ENCODE results near the gene UNKL.

UNKL gene

DNA sequence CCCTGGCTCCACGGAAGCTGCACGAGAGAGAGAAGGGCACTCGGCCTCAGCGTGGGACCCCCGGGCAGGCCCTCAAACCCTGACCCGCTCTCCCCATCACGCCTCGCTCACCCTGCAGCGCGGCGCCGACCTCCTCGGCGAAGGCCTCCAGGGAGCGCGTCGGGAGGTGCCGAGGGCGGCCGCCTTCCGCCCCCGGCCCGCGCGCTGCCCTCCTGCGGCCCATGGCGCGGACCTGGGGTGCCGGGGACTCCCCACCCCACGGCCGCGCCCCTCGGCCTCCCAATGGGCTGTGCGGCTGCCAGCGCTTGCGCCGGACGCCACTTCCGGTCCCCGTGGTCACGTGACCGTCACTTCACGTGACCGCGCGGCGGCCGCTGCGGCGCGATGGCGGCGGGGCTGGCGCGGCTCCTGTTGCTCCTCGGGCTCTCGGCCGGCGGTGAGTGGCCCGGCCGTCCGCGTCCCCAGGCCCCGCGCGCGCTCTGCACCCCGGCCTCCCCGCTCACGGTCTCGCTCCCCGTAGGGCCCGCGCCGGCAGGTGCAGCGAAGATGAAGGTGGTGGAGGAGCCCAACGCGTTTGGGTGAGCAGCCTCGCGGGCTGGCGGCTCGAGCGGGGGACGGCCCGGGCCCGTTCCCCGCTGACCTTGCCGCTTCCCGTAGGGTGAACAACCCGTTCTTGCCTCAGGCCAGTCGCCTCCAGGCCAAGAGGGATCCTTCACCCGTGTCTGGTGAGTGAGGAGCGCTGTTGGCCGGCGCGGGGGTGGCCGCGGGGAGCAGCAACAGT is 62.7 kb downstream of the UNKL start, which contains the start of the genes GNPTG and TSR3:
Gene GNPTG (plus strand): TSS at position 350 of the 781 bp plus-strand sequence. CDS start 35 bp downstream, at position 385.
Gene TSR3 (minus strand): TSS at position 297 of the 781 bp plus-strand sequence. CDS start 74 bp downstream, at position 223.
- peak; percentile 63 to 68 for DNase-seq (ENCODE audit: low read depth in 2 of 2)

DNA sequence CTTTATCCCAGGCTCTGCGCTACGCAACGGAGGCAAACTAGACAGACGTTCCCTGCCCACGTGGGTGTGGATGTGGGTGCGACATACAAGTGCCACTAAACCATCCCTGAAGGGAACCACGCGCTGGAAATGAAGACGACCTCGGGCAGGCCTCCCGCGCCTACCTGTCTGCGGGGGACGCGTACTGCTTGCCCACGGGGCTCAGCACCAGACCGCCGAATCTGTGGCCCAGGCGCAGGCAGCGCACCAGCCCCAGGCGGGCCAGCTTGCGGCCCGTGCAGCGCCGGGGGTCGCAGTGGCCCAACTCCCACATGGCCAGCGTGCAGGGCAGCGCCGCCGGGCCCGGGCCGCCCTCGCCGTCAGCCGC is 63.3 kb downstream of the UNKL start:
- no peak for DNase-seq (ENCODE audit: low read depth in 2 of 2)

DNA sequence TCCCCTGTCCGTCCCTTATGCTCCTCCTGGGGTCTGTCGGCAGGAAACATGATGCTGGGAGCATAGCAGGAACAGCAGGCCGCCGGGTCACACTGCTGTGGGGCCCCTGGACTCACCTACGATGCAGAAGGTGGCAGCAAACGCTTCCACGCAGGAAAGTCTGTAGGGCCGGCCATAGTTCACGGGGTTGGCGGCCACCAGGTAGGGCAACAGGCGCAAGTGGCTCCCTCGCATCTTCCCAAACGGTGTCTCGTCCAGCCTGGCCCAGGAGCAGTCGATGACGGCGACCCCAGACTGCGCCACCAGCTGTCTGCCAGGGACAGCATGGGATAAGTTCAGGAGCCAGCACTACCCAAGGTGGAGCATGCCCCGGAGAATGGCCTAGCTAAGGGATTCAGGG is 63.8 kb downstream of the UNKL start:
- DNase-seq (ENCODE audit: low read depth in 2 of 2) = no peak

DNA sequence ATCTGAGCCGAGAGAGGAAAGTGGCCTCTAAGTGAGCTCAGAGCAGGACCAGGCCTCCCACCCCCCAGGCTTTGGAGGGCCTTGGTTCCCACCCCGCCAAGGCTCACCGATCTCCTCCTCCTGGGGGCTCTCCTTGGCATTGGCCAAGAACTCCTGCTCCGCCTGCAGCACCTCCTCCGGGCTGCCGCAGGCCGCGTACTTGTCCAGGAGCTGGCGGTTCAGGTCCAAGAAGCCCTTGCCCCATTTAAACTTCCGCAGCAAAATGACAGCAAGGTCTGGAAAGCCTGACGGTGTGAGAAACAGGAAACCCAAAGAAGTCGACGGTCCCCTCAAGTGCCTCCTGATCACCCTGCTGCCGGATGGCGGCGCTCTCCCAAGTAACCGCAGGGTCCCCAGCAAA is 64.6 kb downstream of the UNKL start:
- DNase-seq (ENCODE audit: low read depth in 2 of 2) = no peak

DNA sequence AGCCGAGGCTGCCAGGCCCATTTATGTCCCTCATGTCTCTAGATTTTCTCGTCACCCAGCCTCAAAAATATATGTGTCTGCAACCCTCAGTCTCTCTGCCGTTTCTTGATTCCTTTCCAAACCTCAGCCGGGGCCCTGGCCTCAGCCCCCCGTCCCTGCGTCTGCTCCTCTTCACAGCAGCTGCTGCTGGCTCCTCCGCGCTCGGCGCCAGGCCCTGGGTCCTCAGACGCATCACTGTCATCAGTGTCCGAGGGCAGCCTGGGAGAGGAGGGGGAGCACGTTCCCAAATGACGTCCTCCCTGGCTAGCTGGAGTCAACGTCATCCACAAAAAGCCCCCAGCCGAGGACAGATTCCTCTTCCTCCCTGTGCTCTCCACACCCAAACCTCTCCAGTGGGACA is 65.2 kb downstream of the UNKL start:
- DNase-seq (ENCODE audit: low read depth in 2 of 2) = no peak

DNA sequence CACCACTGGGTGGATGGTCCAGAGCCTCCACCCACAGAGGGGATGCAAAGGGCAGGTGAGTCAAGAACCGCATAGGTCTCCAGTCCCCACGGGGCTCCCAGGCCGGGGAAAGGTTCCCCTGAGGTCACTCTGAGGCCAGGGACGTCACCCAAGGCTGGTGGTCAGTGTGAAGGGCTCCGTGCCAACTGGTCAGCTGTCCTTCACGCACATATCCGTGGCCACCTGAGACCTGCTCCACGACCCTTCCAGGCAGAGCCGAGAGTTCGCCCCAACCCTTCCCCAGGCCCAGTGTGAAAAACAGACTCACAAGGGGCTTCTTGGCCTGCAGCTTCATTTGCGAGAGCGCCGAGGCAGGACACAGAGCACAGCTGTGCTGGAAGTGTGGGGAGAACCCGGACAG is 65.6 kb downstream of the UNKL start:
- no peak for DNase-seq (ENCODE audit: low read depth in 2 of 2)

DNA sequence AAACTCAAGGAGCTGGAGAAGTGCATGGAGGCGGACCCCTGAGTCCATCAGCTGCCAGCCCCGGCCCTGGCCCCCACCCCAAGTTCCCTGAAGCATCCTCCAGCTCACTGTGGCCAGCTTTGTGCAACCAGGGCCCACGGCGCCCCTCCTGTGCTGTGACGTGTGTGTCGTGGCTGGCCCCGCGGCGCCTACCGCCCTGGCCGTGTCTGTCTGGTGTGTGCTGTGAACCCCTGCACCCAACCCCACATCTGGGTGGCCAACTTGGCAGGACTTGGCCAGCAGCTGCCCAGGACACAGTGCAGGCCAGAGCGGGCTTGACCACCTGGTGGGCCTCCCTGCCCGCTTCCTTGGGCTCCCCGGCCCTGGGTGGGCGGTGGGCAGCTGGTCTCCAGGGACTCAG is 66.1 kb downstream of the UNKL start:
- DNase-seq (ENCODE audit: low read depth in 2 of 2) = no peak

DNA sequence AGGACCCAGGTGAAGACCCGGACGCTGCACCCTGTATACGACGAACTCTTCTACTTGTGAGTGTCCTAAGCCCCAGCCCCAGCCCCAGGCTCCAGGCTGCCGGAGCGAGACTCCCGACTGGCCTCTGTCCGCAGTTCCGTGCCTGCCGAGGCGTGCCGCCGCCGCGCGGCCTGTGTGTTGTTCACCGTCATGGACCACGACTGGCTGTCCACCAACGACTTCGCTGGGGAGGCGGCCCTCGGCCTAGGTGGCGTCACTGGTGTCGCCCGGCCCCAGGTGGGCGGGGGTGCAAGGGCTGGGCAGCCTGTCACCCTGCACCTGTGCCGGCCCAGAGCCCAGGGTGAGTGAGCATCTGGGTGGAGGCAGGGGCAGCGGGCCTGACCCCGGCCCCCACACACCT is 66.5 kb downstream of the UNKL start:
- DNase-seq (ENCODE audit: low read depth in 2 of 2) = no peak

DNA sequence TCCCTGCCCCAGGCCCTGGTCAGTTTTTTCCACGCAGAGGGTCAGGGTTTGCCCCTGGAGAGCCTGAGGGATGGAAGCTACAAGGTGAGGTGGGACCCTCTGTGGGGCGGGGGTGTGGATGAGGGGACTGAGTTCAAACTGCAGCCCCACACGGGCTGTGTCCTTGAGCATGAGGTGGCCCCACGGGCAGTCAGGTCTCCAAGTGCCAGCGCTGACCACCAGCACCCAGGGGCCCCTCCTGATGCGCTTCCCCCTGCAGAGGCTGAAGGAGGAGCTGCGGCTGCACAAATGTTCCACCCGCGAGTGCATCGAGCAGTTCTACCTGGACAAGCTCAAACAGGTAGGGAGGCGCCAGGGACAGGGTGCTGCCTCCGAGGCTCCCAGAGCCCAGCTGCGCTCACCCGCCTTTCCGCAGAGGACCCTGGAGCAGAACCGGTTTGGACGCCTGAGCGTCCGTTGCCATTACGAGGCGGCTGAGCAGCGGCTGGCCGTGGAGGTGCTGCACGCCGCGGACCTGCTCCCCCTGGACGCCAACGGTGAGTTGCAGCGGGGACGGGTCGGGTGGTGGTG is 67.1 kb downstream of the UNKL start:
- DNase-seq (ENCODE audit: low read depth in 2 of 2) = no peak

DNA sequence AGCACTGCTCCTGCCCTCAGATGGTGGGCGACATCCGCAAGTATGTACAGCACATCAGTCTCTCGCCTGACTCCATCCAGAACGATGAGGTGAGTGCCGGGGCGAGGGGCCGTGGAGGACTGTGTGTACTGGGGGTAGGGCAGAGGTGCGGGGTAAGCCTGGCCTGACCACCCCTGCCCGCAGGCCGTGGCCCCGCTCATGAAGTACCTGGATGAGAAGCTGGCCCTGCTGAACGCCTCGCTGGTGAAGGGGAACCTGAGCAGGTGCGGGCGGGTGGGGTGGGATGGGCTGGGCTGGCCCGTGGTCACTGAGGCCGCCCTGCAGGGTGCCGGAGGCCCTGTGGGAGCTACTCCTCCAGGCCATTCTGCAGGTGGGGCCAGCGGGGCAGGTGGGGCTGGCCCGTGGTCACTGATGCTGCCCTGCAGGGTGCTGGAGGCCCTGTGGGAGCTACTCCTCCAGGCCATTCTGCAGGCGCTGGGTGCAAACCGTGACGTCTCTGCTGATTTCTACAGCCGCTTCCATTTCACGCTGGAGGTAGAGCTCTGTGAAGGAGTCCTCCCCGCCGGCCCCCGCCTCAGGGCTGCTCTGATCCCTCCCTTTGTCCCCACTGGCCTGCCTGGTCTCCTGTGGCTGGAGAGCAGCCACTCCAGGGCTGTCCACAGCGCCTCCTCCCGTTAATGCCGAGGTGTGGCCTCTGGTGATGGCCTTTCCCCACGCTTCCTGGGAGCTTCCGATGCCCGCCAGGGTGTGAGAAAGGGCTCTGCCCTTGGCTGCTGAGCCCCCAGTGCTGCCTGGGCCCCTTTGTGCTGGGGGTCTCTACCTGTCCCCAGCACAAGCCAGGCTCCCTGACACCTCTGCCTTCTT is 67.8 kb downstream of the UNKL start:
- no peak for DNase-seq (ENCODE audit: low read depth in 2 of 2)

DNA sequence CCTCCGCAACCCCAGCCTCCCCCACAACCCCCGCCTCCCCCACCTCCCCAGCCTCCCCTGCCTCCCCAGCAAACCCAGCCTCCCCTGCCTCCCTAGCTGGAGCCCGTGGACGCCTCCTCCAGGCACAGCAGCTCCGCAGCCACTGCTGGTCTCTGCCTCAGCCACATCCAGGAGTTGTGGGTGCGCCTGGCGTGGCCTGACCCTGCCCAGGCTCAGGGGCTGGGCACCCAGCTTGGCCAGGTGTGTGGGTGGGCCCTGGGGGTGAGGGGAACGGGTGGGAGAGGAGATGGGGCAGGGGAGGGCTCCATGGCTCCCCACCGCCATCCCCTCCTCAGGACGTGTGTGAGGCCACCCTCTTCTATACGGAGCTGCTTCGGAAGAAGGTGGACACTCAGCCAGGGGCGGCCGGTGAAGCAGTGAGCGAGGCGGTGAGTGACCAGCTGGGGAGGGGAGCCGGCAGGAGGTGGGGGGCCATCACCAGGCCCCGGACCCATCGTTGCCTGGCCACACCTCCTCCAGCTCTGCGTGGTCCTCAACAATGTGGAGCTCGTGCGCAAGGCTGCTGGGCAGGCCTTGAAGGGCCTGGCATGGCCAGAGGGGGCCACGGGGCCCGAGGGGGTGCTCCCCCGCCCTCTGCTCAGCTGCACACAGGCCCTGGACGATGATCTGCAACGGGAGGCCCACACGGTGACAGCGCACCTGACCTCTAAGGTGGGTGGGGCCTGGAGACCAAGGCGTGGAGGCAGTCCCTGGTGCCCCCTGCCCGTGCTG is 68.7 kb downstream of the UNKL start:
- DNase-seq (ENCODE audit: low read depth in 2 of 2) = no peak

DNA sequence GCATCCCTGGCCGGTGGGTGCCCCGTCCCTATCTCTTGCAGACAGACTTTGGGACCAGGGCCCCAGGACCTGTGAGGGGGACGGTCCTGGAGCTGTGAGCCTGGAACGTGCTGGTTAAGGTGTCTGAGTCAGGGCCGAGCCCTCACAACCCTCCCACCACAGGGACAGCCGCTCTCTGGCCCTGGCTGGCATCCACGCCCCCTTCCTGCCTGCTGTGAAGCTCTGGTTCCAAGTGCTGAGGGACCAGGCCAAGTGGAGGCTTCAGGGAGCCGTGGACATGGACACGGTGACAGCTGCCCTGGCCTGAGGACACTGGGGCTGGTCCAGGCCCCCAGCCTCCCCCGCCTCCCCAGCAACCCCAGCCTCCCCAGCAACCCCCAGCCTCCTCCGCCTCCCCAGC is 69.4 kb downstream of the UNKL start:
- DNase-seq (ENCODE audit: low read depth in 2 of 2) = no peak

DNA sequence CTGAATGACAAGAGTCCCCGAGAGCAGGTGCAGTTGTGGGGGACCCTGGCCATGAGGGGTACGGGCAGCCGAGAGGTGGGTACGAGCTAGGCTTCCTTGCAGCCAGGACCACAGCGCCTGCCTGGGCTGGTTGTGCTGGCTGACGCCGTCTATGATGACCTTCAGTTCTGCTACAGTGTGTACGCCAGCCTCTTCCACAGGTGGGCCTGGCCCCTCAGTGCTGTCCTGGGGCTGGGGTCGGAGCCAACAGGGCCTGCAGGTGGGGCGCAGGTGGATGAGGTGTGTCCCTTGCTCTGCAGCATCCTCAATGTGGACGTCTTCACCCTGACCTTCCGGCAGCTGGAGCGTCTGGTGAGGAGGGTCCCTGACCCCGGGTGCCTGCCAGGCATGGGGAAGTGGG is 70.0 kb downstream of the UNKL start:
- DNase-seq (ENCODE audit: low read depth in 2 of 2) = no peak

DNA sequence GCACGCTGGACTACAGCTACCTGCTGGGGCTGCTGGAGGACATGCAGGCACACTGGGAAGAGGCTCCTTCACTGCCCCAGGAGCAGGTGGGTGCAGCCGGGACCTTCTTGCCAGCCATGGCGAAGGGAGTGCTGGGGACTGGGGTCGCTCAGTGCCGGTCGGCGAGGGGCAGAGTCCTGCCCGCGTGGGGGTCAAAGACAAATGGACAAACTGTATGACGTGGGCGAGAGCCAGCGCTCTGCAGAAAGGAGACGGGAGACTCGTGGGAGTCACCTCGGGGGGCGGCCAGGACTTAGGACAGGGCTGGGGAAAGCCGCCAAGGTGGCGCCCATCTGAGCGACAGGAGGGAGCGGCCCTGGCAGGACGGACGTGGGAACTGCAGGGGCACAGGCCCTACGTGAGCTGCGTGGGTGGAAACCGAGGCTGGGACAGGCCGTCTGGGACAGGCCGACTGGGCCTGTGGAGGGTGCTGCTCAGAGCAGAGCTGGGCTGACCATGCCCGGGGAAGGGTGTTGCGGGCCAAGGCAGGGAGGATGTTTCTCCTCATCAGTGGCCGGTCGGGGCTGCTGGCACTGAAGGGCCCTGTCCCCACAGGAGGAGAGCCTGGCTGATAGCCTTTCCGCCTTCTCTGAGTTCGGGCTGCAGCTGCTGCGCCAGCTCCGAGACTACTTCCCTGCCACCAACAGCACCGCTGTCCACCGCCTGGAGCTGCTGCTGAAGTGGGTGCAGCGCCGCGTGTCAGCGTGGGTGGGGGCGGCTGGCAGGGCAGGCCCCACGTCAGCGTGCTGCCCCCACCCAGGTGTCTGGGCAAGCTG is 70.9 kb downstream of the UNKL start:
- DNase-seq (ENCODE audit: low read depth in 2 of 2) = no peak

DNA sequence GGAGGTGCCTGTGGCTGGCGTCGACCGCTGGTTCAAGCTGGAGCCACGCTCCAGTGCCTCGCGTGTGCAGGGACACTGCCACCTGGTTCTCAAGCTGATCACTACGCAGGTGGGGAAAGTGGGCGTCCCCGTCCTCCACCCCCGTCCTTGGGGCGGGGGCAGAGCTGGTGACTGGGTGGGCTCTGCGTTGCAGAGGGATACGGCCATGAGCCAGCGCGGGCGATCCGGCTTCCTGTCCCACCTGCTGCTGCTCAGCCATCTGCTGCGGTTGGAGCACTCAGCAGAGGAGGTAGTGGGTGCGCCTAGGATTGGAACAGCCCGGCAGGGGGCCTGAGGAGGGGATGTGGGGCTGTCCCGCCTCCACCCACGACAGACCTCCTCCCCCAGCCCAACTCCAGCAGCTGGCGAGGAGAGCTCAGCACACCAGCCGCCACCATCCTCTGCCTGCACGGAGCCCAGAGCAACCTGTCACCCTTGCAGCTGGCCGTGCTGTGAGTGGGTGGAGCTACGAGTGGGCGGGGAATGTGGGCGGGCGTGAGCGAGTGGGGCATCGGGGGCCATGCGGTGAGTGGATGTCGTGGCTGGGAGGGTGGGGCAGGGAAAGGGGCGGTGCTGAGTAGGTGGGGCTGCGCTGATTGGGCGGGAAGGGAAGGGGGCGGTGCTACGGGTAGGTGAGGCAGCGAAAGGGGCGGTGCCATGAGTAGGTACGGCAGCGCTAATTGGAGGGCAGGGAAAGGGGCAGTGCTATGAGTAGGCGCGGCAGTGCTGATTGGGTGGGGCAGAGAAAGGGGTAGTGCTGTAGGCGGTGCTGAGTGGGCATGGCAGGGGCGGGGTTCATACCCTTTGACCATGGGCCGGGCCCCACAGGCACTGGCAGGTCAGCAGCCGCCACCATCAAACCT is 71.7 kb downstream of the UNKL start:
- peak; percentile 87 to 89 for DNase-seq (ENCODE audit: low read depth in 2 of 2)

DNA sequence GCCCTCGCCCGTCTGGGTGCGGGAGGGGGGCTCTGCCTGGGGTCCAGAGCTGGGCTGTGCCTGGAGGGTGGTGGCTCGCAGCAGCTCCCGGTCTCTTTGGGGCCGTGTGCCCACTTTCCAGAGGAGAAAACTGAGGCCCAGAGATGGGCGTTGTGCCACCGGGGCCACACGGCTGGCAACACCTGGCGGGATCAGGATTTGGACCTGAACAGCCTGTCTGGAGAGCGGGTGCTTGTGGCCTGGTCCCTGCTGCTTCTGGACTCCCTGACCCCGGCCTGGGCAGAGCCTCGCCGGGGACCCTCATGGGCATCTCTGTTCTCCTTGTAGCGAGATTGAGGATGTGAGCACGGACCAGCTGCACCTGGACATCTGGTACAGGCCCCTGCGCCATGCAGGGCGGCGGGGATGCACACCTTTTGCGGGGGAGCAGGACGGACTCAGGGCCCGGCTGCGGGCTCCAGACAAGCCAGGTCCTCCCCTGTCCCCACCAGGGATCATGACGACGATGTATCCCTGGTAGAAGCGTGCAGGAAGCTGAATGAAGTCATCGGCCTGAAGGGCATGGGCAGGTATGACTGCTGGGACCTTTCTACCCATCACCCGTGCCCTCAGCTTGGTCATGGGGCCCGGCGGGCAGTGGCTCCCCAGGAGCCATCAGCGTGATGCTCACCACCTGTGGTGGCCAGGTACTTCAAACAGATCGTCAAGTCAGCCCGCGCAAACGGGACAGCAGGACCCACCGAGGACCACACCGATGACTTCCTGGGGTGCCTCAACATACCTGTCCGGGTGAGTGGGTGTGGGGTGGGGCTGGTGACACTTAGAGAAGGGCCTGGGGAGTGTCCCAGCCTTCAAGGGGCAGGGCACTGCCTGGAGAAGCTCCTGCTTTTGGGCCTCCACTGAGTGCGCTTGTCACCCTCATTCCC is 72.7 kb downstream of the UNKL start:
- DNase-seq (ENCODE audit: low read depth in 2 of 2) = no peak

DNA sequence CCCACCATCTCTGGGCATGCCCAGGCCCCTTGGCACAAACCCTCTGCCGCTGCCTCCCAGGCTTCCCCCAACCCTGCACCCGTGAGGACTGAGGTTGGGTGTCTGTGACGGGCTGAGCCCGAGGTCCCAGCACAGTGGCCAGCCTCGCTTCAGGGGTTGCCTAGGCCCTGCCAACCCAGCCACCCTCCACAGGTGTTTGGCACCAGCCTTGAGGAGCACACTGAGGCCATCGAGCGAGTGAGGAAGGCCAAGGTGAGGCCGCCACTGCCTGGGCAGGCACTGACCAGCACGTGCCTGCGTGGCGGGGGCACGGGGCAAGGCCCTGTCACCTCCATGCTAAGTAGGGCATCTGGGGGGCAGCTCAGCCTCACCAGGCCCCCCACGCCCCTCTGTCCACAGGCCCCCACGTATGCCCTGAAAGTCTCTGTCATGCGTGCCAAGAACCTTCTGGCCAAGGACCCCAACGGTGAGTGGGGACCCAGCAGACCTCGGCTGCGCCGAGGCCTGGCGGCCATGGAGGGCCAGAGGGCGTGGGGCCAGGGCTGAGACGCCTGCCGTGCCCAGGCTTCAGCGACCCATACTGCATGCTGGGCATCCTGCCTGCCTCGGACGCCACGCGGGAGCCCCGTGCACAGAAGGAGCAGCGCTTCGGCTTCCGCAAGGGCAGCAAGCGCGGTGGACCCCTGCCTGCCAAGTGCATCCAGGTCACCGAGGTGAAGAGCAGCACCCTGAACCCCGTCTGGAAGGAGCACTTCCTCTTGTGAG is 73.6 kb downstream of the UNKL start:
- no peak for DNase-seq (ENCODE audit: low read depth in 2 of 2)

Data from activated CD8-positive, alpha-beta memory T cell treated with anti-CD3 and anti-CD28 coated beads for 4 hours (primary cell).